Measurements from ENCODE around the gene HRH1.

The HRH1 gene

DNA sequence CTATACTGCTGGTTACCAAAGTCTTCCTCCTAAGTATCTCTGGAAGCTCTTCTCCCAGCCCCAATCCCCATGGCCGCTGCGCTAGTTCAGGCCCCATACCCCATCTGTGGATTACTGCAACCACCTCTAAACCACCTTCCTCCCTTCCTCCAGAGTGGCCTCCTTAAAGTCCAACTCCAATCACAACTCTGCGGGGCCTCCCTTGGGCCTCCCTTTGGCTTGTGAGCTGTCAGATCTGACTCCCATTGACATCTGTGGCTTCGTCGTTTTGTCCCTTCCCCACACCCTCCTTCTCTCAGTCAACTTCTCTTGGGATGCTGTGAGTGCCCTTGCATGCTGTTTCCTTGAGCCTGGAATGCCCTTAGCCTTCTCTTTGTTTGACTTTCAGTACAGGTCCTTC lies 9.3 kb upstream of the HRH1 start:
- TF ChIP-seq, protein P1, sequence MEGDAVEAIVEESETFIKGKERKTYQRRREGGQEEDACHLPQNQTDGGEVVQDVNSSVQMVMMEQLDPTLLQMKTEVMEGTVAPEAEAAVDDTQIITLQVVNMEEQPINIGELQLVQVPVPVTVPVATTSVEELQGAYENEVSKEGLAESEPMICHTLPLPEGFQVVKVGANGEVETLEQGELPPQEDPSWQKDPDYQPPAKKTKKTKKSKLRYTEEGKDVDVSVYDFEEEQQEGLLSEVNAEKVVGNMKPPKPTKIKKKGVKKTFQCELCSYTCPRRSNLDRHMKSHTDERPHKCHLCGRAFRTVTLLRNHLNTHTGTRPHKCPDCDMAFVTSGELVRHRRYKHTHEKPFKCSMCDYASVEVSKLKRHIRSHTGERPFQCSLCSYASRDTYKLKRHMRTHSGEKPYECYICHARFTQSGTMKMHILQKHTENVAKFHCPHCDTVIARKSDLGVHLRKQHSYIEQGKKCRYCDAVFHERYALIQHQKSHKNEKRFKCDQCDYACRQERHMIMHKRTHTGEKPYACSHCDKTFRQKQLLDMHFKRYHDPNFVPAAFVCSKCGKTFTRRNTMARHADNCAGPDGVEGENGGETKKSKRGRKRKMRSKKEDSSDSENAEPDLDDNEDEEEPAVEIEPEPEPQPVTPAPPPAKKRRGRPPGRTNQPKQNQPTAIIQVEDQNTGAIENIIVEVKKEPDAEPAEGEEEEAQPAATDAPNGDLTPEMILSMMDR (IDR thresholded peaks at IDR 0.05; ENCODE audit: low read depth, low read length) = no peak
- H3K4me3 ChIP-seq (ENCODE audit: low read depth, low read length) = no peak overlapping the region

DNA sequence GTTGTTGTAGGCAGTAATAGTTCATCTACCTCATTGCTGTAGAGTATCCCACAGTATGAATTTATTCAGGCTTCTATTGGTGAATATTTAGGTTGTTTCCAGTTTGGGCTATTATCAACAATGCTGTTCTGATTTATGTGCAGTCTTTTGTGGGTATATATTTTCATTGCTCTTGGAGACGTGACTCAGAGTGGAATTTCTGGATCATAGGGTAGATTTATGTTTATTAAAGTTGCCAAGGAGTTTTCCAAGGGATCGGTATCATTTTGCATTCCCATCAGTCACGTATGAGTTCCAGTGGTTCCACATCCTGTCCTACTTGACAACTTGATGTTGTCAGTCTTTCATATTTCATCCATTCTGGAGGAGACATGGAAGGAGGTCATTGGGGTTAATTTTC lies 8.4 kb upstream of the HRH1 start:
- H3K4me3 ChIP-seq (ENCODE audit: low read depth, low read length) = no peak overlapping the region
- TF ChIP-seq, protein P1 (IDR thresholded peaks at IDR 0.05; ENCODE audit: low read depth, low read length) = no peak

DNA sequence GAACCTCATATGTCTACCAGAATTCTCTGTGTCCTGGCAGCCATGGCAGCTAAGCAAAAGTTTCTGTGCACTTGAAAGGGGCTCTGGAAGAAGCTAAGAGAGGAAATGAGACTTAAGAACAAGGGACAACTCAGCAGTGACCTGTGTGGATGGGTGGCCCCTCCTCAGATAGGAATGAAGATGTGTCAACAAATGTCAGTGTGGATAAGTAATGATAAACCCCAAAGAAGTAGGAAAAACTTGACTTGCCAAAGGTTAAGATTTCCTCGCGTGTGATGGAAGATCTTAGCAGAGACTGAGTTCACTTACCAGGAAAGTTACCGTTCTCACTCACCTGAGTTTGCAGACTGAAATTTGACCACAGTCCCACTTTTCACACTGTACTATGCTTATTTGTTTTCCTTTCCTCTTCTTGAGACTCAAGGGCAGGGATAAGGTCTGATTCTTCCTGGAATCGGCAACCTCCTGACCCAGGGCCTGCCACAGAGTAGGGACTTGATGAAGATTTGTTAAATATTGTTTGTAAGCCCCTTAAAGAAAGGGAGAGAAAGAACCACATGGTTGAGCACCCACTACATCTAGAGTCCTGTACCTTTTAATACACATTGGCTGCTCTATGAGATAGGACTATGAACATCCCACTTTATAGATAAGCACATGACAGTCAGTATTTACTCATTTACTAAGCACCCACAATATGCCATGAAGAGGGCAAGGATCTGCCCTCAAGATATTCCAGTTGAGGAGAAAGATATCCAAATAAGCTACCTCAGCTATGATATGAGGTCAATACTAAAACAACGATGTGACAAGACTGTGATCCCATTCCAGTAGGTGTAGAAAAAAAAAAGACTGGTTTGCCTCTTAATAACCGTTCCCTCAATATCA lies 7.3 kb upstream of the HRH1 start:
- no peak overlapping the region for H3K4me3 ChIP-seq (ENCODE audit: low read depth, low read length)
- TF ChIP-seq, protein P1 (IDR thresholded peaks at IDR 0.05; ENCODE audit: low read depth, low read length) = no peak

DNA sequence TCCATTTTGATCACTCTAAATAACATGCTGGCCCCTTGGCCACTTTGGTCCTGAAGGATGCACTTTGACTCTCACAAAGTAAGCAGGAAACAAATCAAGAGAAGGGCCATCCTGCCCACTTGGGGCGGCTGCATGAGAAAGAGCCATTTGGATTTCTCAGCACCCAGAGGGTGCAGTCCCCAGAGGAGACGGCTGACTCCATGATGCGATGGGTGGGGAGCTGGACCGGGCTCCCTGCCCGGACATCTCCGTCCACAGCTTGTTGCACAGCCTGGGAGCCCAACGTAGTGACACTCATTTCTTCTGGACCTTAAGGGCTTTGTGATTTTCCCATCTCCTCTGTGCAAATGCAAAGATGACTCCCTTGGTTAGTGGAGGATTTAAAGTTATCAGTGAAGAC lies 4.0 kb upstream of the HRH1 start:
- no peak overlapping the region for H3K4me3 ChIP-seq (ENCODE audit: low read depth, low read length)
- TF ChIP-seq, protein P1 (IDR thresholded peaks at IDR 0.05; ENCODE audit: low read depth, low read length) = no peak

DNA sequence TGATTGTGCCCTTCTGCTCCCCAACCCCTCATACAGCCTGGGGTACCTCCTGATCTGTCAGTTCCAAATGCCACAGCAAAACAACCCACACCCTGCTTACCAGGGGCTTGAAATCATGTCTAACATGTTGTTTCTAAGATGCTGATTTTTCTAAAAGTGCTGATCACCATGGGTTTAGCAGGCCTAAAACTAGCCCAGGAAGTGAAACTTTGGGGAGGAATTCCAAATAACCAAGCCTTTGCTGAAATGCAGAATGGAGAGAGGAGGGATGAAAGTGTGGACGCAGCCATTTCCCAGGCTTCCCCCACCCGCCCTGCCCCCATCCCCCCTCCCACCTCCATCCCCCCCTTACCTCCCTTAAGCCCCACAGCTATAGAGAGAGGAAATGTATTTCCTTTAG lies 2.0 kb upstream of the HRH1 start:
- TF ChIP-seq, protein P1 (IDR thresholded peaks at IDR 0.05; ENCODE audit: low read depth, low read length) = no peak

DNA sequence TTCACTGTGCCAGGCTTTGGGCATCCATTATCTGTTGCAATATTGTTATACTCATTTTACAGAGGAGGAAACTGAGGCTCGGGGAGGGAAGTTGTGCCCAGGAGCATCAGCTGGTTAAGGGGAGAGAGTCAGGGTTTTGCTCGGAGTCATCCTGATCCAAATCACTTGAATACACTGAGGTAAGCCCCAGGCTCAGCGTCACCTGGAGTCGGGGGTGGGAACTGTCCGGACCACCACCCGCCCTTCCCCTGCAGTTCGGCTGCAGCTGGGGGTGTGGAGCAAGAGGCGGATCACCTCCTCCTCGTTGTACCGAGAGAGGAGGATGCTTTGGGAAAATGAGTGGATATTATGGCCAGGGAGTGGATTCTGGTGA lies 646 bp downstream of the HRH1 start:
- peak overlapping the region; percentile 97 for H3K4me3 ChIP-seq (ENCODE audit: low read depth, low read length)
- TF ChIP-seq, protein P1 (IDR thresholded peaks at IDR 0.05; ENCODE audit: low read depth, low read length) = no peak

More for the DNA sequence above, 2.0 kb upstream of the HRH1 start:
- H3K4me3 ChIP-seq (ENCODE audit: low read depth, low read length) = no peak overlapping the region

DNA sequence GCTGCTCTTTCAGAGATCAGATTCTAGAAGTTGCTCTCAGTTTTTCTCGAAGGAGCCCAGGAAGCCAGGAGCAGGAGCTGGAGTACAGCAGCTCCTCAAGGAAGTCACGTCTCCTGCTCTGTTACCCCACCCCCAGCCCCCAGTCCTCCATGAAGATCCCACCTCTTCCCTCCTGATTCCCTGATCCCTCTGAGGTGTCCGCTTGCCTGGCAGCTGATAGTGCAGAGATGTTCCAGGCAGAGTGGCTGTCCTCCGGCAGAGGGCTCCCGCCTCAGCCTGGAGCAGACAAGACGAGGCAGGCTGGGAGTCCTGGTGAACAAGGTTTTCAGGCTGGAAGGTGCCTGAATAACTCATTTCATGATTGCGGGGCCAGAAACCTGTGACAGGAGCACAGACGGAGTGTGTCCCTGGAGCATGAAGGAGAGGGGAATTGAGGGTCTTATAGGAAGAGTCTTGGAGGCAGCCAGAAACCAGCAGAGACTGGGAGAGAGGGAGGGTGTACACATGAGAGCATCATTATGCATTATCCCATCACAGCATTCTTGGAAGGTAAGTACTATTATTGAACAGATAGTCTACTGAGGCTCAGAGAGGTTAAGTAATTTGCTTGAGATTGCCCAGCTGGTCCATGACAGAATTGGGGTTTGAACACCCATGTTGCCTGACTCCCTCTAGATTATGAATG lies 1.2 kb downstream of the HRH1 start:
- H3K4me3 ChIP-seq (ENCODE audit: low read depth, low read length) = peak overlapping the region; percentile 97
- TF ChIP-seq, protein P1 (IDR thresholded peaks at IDR 0.05; ENCODE audit: low read depth, low read length) = peak; percentile 80

Measured in WI38 (cell line).